SK-N-SH (cell line): ENCODE measurements around the gene CPED1. TPM values are rescaled to one million over a fixed set of nuclear protein-coding genes. Genes with fewer than 3 reads are reported as not detected.
A peak's percentile ranks its signal among the peaks of the same experiment; 100 is the strongest.
"Not testable (repeated sequence)": the region's sequence is repeated elsewhere in the genome, so short reads cannot be mapped to it uniquely, and the experiment has no call there.

Experiments used
- CTCF ChIA-PET: fragments of 300-600, 350-600 bp; formaldehyde crosslinking; extraction: SDS; loops from one replicate; lab custom pipeline; 2021; lab: Yijun Ruan, JAX
- POLR2A ChIA-PET: fragments of 350-600 bp; sonication (Branson Sonifier 250); formaldehyde crosslinking; extraction: SDS; loops from one replicate; lab custom pipeline; 2020; ENCODE audit warnings: antibody characterized with exemption, inconsistent platforms; lab: Yijun Ruan, JAX
- DNase-seq: peaks from one replicate; pipeline ENCODE4 v3.0.0; 2012
- H2AFZ ChIP-seq: fragments of 200-600 bp; sonication (generic); 2 replicates; pipeline ENCODE4 v1.8.1; 2016; ENCODE audit warnings: antibody characterized with exemption, mild to moderate bottlenecking, low read depth
- H3F3A ChIP-seq: fragments of 200-600 bp; sonication (generic); replicated peaks from 2 replicates; pipeline ENCODE3; 2016; ENCODE audit warnings: antibody characterized with exemption, mild to moderate bottlenecking; ENCODE audit not compliant: insufficient read depth
- H3K27ac ChIP-seq, 2 experiments: fragments of 200-500 bp in 1 of 2; fragments of 200-600 bp in 1 of 2; sonication (Bioruptor generic) in 1 of 2; sonication (generic), shearing (Covaris generic) in 1 of 2; 2 replicates each; pipeline versions ENCODE4 v1.5.1 to v1.6.1; 2014 to 2016; ENCODE audit warnings: low read depth in 2 of 2, inconsistent platforms in 1 of 2, low read length in 1 of 2, mild to moderate bottlenecking in 1 of 2, mixed read lengths in 1 of 2
- H3K27me3 ChIP-seq: fragments of 200-600 bp; sonication (generic), shearing (Covaris generic); 2 replicates; pipeline ENCODE4 v1.6.1; 2016; ENCODE audit warnings: mixed run types; ENCODE audit not compliant: insufficient read depth
- H3K36me3 ChIP-seq, 2 experiments: fragments of 200-500 bp in 1 of 2; fragments of 200-600 bp in 1 of 2; sonication (Bioruptor generic) in 1 of 2; sonication (generic) in 1 of 2; replicated peaks in 1 of 2; 2 replicates each; pipeline versions ENCODE3 to v1.5.1; 2014 to 2016; ENCODE audit warnings: low read length in 1 of 2, mild to moderate bottlenecking in 1 of 2; ENCODE audit not compliant: insufficient read depth in 2 of 2, control insufficient read depth in 1 of 2
- H3K4me1 ChIP-seq, 2 experiments: fragments of 200-500 bp in 1 of 2; fragments of 200-600 bp in 1 of 2; sonication (Bioruptor generic) in 1 of 2; sonication (generic), shearing (Covaris generic) in 1 of 2; 2 replicates each; pipeline versions ENCODE4 v1.5.1 to v1.6.1; 2014 to 2016; ENCODE audit warnings: low read depth in 1 of 2, low read length in 1 of 2, mixed run types in 1 of 2; ENCODE audit not compliant: insufficient read depth in 2 of 2, control insufficient read depth in 1 of 2
- H3K4me2 ChIP-seq: fragments of 200-600 bp; sonication (generic), shearing (Covaris generic); 2 replicates; pipeline ENCODE4 v1.6.1; 2017; ENCODE audit warnings: mixed run types
- H3K4me3 ChIP-seq, 2 experiments: fragments of 200-500 bp in 1 of 2; fragments of 200-600 bp in 1 of 2; sonication (Bioruptor generic) in 1 of 2; sonication (generic), shearing (Covaris generic) in 1 of 2; 2 replicates each; pipeline versions ENCODE4 v1.5.1 to v1.8.1; 2014 to 2016; ENCODE audit warnings: low read depth in 2 of 2, inconsistent platforms in 1 of 2, low read length in 1 of 2, mild to moderate bottlenecking in 1 of 2, mixed read lengths in 1 of 2, moderate library complexity in 1 of 2
- H3K79me2 ChIP-seq: fragments of 200-600 bp; sonication (generic); 2 replicates; pipeline ENCODE4 v1.8.1; 2017; ENCODE audit warnings: mild to moderate bottlenecking; ENCODE audit not compliant: insufficient read depth
- H3K9ac ChIP-seq: fragments of 200-600 bp; sonication (generic); 2 replicates; pipeline ENCODE4 v1.6.1; 2017; ENCODE audit warnings: mixed run types
- H3K9me2 ChIP-seq: fragments of 200-600 bp; sonication (generic); 2 replicates; pipeline ENCODE4 v1.6.1; 2017; ENCODE audit warnings: mixed run types
- H3K9me3 ChIP-seq: fragments of 200-600 bp; sonication (generic); 2 replicates; pipeline ENCODE4 v1.6.1; 2017; ENCODE audit warnings: mixed run types, mild to moderate bottlenecking, moderate library complexity
- H4K20me1 ChIP-seq: fragments of 200-600 bp; sonication (generic); 2 replicates; pipeline ENCODE4 v1.6.1; 2017; ENCODE audit warnings: mild to moderate bottlenecking, mixed run types; ENCODE audit not compliant: insufficient read depth
- EP300 ChIP-seq, 2 experiments: IDR thresholded peaks; 2 replicates each; pipeline versions ENCODE4 v1.4.0 to v1.6.1; 2012; ENCODE audit warnings: borderline replicate concordance in 1 of 2, low read depth in 1 of 2, low read length in 1 of 2
- FOSL2 ChIP-seq: IDR thresholded peaks from 2 replicates; pipeline ENCODE4 v1.4.0; 2012; ENCODE audit warnings: low read depth, mild to moderate bottlenecking, moderate library complexity, borderline replicate concordance
- FOXM1 ChIP-seq: IDR thresholded peaks from 2 replicates; pipeline ENCODE4 v1.4.0; 2012; ENCODE audit warnings: low read depth, mild to moderate bottlenecking
- GATA2 ChIP-seq: sonication (generic); formaldehyde crosslinking; IDR thresholded peaks from 2 replicates; pipeline ENCODE4 v1.5.0; 2020; ENCODE audit warnings: mild to moderate bottlenecking, missing genetic modification reagents
- PBX3 ChIP-seq: IDR thresholded peaks from 2 replicates; pipeline ENCODE4; 2012
- RFX5 ChIP-seq: IDR thresholded peaks from 2 replicates; pipeline ENCODE4 v1.6.1; 2012; ENCODE audit warnings: mild to moderate bottlenecking, improper control_type of control experiment, low read length
- TAF1 ChIP-seq: IDR thresholded peaks from 2 replicates; pipeline ENCODE4 v1.6.1; 2012; ENCODE audit warnings: low read depth, mild to moderate bottlenecking, low read length, moderate library complexity, borderline replicate concordance
- USF1 ChIP-seq: IDR thresholded peaks from 2 replicates; pipeline ENCODE4 v1.4.0; 2012; ENCODE audit warnings: low read depth, borderline replicate concordance
- WGBS: methylation state at CpG from one replicate; pipeline ENCODE4 v1.1.6; 2017; ENCODE audit warnings: low lambda C conversion rate; 5-methylcytosine and 5-hydroxymethylcytosine counted together
- polyA plus RNA-seq, 3 experiments: library from polyadenylated mRNA; depleted of rRNA; stranded (reverse); fragments of >200 nt; gene quantifications; 2 replicates each; pipeline ENCODE4 v1.2.3, GENCODE V29; 2012

Gene CPED1
- polyA plus RNA-seq, 1 of the 3 experiments (the other 2 are of a cell fraction), result 4.4 TPM

DNA sequence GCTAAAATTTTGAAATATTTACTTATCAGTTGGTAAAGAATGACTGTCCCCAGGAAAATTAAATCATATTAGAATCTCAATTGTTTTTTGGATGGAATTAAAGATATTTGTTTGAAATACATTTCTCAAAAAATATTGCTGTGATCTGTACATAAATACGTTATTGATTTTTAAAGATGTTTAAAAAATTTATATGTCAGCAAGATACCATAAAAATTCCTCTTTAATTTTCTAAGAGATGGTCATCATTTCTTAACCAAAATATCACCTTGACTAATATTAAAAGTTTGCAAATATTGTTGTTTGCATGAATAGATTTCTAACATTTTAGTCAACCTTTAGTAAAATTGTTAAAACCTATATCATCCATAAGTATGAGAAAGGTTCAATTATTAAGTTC, 192.8 kb downstream of the CPED1 start (continued):
- TF ChIP-seq USF1, result no peak

DNA sequence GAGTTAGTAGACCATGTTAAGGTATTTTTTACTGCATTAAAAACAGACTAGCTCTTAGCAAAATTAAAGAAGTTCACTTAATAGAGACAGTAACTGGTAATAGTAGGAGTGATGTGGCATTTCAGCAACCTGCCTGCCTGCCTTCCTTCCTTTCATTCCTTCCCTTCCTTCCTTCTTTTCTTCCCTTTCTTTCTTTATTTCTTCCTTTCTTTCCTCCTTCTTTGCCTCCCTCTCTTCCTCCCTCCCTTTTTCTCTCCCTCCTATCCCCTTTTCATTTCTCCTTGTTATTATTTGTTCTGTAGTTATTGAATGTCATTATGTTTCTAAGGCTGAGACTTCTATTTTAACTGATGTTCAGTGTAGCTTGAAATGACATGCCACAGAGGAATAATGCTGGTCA, 193.8 kb downstream of the CPED1 start:
- no peak overlapping the region for H3K4me2 ChIP-seq
- H3F3A ChIP-seq, result no peaks in the 10 kb centered on the region
- peaks cover 0 to 3% of the 10 kb centered on the region in 2 experiments; a peak in 1 of 4 replicates for H3K4me1 ChIP-seq
- no peak overlapping the region for H2AFZ ChIP-seq
- no peaks in the 10 kb centered on the region for H3K9me2 ChIP-seq
- TF ChIP-seq PBX3, result no peak
- no peak for TF ChIP-seq GATA2
- TF ChIP-seq TAF1, result no peak
- no peak for TF ChIP-seq RFX5
- TF ChIP-seq FOXM1, result no peak
- H3K79me2 ChIP-seq, result no peaks in the 10 kb centered on the region
- H4K20me1 ChIP-seq, result no peaks in the 10 kb centered on the region
- no peaks in the 10 kb centered on the region for H3K9me3 ChIP-seq
- ChIA-PET CTCF (no interaction called here), POLR2A (no interaction called here)
- H3K36me3 ChIP-seq, result no peaks in the 10 kb centered on the region
- no peaks in the 10 kb centered on the region for H3K27me3 ChIP-seq
- no peak overlapping the region for H3K27ac ChIP-seq
- no peak for DNase-seq
- no peak overlapping the region for H3K4me3 ChIP-seq
- no peak overlapping the region for H3K9ac ChIP-seq

DNA sequence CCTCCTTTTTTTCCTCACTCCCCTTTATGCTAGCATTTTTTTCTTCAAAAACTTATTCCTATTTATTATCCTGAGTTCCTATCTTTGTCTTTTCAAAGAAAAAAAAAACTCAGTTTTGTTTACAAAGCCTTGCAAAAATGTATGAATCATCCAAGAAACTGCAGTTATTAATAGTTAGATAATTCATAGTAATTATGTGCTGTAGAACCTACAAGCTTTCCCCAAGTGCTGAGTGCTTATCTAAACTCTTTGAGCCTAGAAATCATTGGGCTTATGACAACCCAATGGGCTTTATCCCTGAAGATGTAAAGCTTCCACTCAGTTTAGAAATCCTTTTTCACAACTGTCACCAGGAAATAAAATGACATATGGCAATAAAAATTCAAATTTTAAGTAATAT, 194.4 kb downstream of the CPED1 start:
- Histone ChIP-seq H3K4me3 (no peak overlapping the region), H3K27me3 (no peaks in the 10 kb centered on the region), H3K9me3 (no peaks in the 10 kb centered on the region), H3K27ac (no peak overlapping the region), H3K9me2 (no peaks in the 10 kb centered on the region), H3K79me2 (no peaks in the 10 kb centered on the region), H3K4me2 (no peak overlapping the region), H3F3A (no peaks in the 10 kb centered on the region), H4K20me1 (no peaks in the 10 kb centered on the region), H3K36me3 (no peaks in the 10 kb centered on the region), H2AFZ (no peak overlapping the region), H3K4me1 (peaks cover 0 to 3% of the 10 kb centered on the region in 2 experiments; a peak in 1 of 4 replicates), H3K9ac (no peak overlapping the region)
- CTCF ChIA-PET, result interaction anchor here (0.6 kb wide), 1 partner anchor 9 kb away, joined by 3 read pairs; no protein-coding TSS in a partner anchor
- no peak for DNase-seq
- 0 out of 2 replicates have a peak, but pooled peaks have one; percentile 11 for TF ChIP-seq FOSL2
- no peak for TF ChIP-seq EP300 (IDR thresholded peaks at IDR 0.05; ENCODE audit: borderline replicate concordance in 1 of 2, low read depth in 1 of 2, low read length in 1 of 2)
- no peak for TF ChIP-seq TAF1
- POLR2A ChIA-PET, result no interaction called here

- H3K9ac ChIP-seq, H3K4me3 ChIP-seq, H3K9me3 ChIP-seq, H2AFZ ChIP-seq, POLR2A ChIA-PET, H3K27me3 ChIP-seq, H3K9me2 ChIP-seq, H3K27ac ChIP-seq, H3K4me2 ChIP-seq, H3K79me2 ChIP-seq, H4K20me1 ChIP-seq, H3K36me3 ChIP-seq, H3K4me1 ChIP-seq, H3F3A ChIP-seq, DNase-seq: not testable (repeated sequence)
- CTCF ChIA-PET, result interaction anchor here (1.6 kb wide), 1 partner anchor 12 kb away, joined by 4 read pairs; no protein-coding TSS in a partner anchor
- 90% methylated on average over 4 of the region's 4 CpGs for WGBS
Measured at GRCh38 chr7:121183883-121184282, 195.4 kb downstream of the CPED1 start.
